ENCODE data around the gene BANK1. TPM values are rescaled to one million over a fixed set of nuclear protein-coding genes. Genes with fewer than 3 reads are reported as not detected.

The BANK1 gene
- total RNA-seq, 1 experiment from 2014 or later: 2.2 TPM

- Histone ChIP-seq H2AFZ (no peak overlapping the region), H3K79me2 (ENCODE audit: low read depth) (no peaks in the 10 kb centered on the region), H3K36me3 (ENCODE audit: low read depth) (no peaks in the 10 kb centered on the region), H3K9me2 (ENCODE audit: insufficient read depth) (no peaks in the 10 kb centered on the region), H3K4me2 (no peak overlapping the region), H4K20me1 (ENCODE audit: insufficient read depth) (no peaks in the 10 kb centered on the region), H3F3A (ENCODE audit: insufficient read depth, low read depth) (no peaks in the 10 kb centered on the region), H3K4me1 (replicated peaks; ENCODE audit: insufficient read depth) (no peaks in the 10 kb centered on the region), H3K27ac (no peak overlapping the region), H3K9me3 (ENCODE audit: insufficient read depth, low read depth) (no peaks in the 10 kb centered on the region), H3K4me3 (no peak overlapping the region), H3K27me3 (ENCODE audit: insufficient read depth, low read depth) (no peaks in the 10 kb centered on the region)
- BruUV-seq (replicated peaks): no TSS peak
- intact Hi-C loops (cut with micrococcal nuclease; ENCODE audit: unreplicated experiment): no loop called here
- ChIA-PET CTCF (no interaction called here), POLR2A (ENCODE audit: unreplicated experiment) (no interaction called here)
- no peak for DNase-seq
- TF ChIP-seq EZH2 (IDR thresholded peaks at IDR 0.05; ENCODE audit: low read depth) (no peak), CTCF (conservative IDR thresholded peaks at IDR 0.05) (no peak)
Measured at GRCh38 chr4:101780284-101780683, 10.2 kb upstream of the BANK1 start.

- BruUV-seq (replicated peaks): no TSS peak
- H3K4me2 ChIP-seq: no peak overlapping the region
- ChIA-PET CTCF (no interaction called here), POLR2A (ENCODE audit: unreplicated experiment) (interaction anchor here (0.6 kb wide), 1 partner anchor 1843 kb away, joined by 4 read pairs; no protein-coding TSS in a partner anchor)
- H3K79me2 ChIP-seq (ENCODE audit: low read depth): no peaks in the 10 kb centered on the region
- H4K20me1 ChIP-seq (ENCODE audit: insufficient read depth): no peaks in the 10 kb centered on the region
- no peaks in the 10 kb centered on the region for H3F3A ChIP-seq (ENCODE audit: insufficient read depth, low read depth)
- no peaks in the 10 kb centered on the region for H3K4me1 ChIP-seq (replicated peaks; ENCODE audit: insufficient read depth)
- H3K27me3 ChIP-seq (ENCODE audit: insufficient read depth, low read depth): no peaks in the 10 kb centered on the region
- TF ChIP-seq EZH2 (IDR thresholded peaks at IDR 0.05; ENCODE audit: low read depth) (no peak), CTCF (conservative IDR thresholded peaks at IDR 0.05) (no peak)
- no peak overlapping the region for H2AFZ ChIP-seq
- no peaks in the 10 kb centered on the region for H3K36me3 ChIP-seq (ENCODE audit: low read depth)
- DNase-seq: peak in 1 of 2 experiments; percentile 9
- no peaks in the 10 kb centered on the region for H3K9me3 ChIP-seq (ENCODE audit: insufficient read depth, low read depth)
- no peak overlapping the region for H3K27ac ChIP-seq
- no peak overlapping the region for H3K4me3 ChIP-seq
- intact Hi-C loops (cut with micrococcal nuclease; ENCODE audit: unreplicated experiment): no loop called here
- H3K9me2 ChIP-seq (ENCODE audit: insufficient read depth): no peaks in the 10 kb centered on the region
Measured at GRCh38 chr4:101782546-101782945, 8.0 kb upstream of the BANK1 start.

- ChIA-PET CTCF (no interaction called here), POLR2A (ENCODE audit: unreplicated experiment) (no interaction called here)
- no peaks in the 10 kb centered on the region for H3K9me2 ChIP-seq (ENCODE audit: insufficient read depth)
- no peak overlapping the region for H2AFZ ChIP-seq
- no peaks in the 10 kb centered on the region for H3K27me3 ChIP-seq (ENCODE audit: insufficient read depth, low read depth)
- H3K4me2 ChIP-seq: no peak overlapping the region
- H3F3A ChIP-seq (ENCODE audit: insufficient read depth, low read depth): no peaks in the 10 kb centered on the region
- H3K9me3 ChIP-seq (ENCODE audit: insufficient read depth, low read depth): no peaks in the 10 kb centered on the region
- no peaks in the 10 kb centered on the region for H3K79me2 ChIP-seq (ENCODE audit: low read depth)
- H3K27ac ChIP-seq: no peak overlapping the region
- no peaks in the 10 kb centered on the region for H3K4me1 ChIP-seq (replicated peaks; ENCODE audit: insufficient read depth)
- TF ChIP-seq CTCF (conservative IDR thresholded peaks at IDR 0.05) (no peak), EZH2 (IDR thresholded peaks at IDR 0.05; ENCODE audit: low read depth) (no peak)
- BruUV-seq (replicated peaks): no TSS peak
- DNase-seq: no peak
- H3K36me3 ChIP-seq (ENCODE audit: low read depth): no peaks in the 10 kb centered on the region
- H3K4me3 ChIP-seq: no peak overlapping the region
- intact Hi-C loops (cut with micrococcal nuclease; ENCODE audit: unreplicated experiment): no loop called here
- no peaks in the 10 kb centered on the region for H4K20me1 ChIP-seq (ENCODE audit: insufficient read depth)
Measured at GRCh38 chr4:101784957-101785356, 5.6 kb upstream of the BANK1 start.

Data from PC-9 (cell line).